GM18508 (cell line): ENCODE measurements around the gene HPSE.
"Not testable (repeated sequence)": the region's sequence is repeated elsewhere in the genome, so short reads cannot be mapped to it uniquely, and the experiment has no call there.

Experiments
- ATAC-seq: cut with Tn5 transposase; IDR thresholded peaks from one replicate; pipeline ENCODE4 v1.9.1; 2021; ENCODE audit warnings: moderate number of reproducible peaks; ENCODE audit not compliant: insufficient read depth, unreplicated experiment

The HPSE gene

DNA sequence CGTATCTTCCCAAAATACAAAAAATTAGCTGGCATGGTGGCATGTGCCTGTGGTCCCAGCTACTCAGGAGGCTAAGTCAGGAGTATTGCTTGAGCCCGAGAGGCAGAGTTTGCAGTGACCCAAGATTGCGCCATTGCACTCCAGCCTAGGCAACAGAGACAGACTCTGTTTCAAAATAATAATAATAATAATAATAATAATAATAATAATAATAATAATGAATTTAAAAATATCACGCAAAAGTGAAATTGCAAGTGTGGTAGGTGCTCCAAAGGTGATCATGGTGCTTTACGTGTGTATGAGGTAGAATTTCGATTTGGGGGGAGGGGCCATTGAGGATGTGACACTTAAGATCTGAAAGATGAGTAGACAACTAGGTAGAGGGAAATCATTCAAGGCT lies 4.9 kb upstream of the HPSE start:
- no peak for ATAC-seq

DNA sequence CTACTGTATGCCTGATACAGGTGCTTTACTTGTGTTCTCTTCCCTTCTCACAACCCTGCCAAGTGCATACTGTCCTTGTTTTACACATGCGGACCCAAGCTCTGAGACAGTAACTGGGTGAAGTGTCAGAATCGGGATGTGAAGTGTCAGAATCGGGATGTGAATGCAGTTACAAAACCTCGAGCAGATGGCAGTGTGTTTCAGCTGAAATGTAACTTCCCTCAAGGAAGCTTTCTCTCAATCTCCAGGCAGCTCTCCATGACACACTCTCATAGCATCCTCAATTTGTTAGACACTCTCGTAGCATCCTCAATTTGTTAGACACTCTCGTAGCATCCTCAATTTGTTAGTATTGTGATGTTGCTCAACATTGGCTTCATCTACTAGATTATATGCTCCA lies 1.1 kb upstream of the HPSE start:
- ATAC-seq: no peak

DNA sequence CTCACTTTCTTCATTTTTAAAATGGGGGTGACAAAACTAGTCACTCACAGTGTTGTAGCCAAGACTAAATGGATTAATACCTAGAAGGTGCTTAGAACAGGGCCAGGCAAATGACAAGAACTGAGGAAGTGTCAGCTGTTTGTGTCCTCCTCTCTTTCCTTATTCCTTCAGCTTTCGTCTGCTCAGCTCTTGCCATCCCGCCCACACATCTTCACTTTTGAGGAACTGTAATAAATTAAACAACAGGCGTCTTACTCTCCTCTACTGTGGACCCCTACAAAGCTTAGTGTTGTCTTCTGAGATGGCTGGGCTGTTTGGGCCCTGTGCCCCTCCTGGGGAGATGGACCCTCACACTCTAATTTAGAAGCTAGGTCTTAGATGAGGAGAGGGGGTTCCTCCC lies 2.7 kb downstream of the HPSE start:
- no peak for ATAC-seq

DNA sequence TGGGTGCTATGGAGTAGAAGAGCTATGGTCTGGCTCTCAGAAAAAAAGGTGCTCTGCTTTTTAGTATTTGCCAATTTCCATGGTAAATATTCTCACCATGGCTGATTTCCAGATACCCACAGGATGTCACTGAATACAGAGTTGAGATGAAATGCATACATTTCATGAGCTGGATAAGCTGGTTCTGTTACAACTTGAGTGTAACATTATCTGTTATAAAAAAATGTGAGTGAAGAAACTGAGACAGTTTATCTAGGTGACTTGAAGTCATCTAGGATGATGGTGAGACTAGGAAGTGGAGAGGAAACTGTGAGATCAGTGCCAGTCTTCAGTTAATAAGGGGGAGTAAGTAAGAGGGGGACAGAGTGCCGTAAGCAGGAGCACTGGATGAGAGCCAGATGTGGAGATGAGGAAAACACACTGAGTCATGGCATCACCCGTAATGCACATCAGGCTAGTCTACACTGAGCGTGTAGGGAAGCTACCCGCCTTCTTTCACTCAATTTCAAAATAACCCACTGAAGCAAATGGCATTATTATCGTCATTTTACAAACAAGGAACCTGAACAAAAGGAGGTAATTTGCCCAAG lies 5.0 kb downstream of the HPSE start:
- no peak for ATAC-seq

DNA sequence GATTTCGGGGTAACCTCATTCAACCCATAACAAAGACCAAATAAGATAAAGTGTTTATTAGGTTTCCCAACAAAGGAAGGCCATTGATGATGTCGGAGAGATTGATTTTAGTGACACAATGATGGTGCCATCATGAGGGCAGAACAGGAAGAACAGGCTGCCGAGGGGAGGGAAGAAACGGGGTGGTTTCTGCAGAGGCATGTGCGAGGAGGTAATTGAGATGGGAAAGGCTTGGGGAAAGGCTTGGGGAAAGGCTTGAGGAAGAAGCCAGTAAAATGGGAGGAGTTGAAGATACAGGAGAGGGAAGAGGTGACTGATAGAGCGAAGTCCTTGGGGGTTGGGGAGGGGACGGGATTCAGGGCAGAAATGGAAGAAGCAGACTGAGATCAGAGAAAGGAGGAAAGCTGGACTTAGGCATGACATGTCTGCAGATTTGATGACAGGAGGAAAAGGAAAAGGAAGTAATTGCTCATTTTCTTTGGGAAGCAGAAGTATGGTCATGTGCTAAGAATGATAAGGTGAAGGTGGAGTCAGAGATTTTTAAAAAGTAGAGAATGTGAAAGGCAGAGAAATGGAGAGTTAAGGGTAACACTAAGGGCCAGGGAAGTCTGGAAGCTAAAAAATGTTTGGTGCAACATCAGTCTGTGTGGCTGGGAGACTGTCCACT lies 6.0 kb downstream of the HPSE start:
- ATAC-seq: no peak

DNA sequence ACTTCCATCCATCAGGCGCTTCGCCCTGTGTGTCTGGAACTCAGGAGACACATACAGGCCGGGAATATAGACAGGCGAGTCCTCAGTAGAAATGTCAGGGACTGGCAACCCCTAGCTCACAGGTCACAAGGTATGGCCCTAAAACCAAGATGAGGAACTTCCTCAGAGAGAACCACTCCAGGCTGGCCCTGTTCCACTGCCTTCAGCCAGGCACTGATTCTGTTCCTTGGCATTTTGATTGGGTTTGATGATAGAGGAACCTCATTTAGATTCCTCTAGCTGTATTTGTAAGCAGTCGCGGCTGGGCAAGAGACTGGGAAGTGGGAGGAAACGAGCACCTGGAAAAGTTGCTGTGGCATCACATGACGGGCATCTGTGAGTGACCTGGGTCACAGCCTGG lies 8.1 kb downstream of the HPSE start:
- ATAC-seq: no peak

GRCh38 chr4:83325306-83325705 lies 9.3 kb downstream of the HPSE start:
- not testable (repeated sequence) for ATAC-seq

DNA sequence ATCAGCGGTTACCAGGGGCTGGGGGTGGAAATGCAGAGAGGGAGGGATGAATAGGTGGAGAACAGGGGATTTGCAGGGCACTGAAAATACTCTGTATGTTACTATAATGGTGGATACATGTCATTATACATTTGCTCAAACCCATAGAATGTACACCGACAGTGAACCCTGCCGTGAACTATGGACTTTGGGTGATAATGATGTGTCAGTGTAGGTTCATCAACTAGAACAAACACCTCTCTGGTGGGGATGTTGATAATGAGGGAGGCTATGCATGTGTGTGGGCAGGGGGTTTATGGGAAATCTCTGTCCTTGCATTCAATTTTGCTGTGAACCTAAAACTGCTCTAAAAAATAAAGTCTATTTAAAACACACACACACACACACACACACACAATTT lies 11.5 kb downstream of the HPSE start:
- no peak for ATAC-seq

- ATAC-seq: no peak
Observed at GRCh38 chr4:83320548-83320947, 14.1 kb downstream of the HPSE start.

- no peak for ATAC-seq
Observed at GRCh38 chr4:83318666-83319065, 16.0 kb downstream of the HPSE start.

- ATAC-seq: no peak
Observed at GRCh38 chr4:83317671-83318070, 17.0 kb downstream of the HPSE start.

GRCh38 chr4:83316459-83317165 lies 18.0 kb downstream of the HPSE start:
- ATAC-seq: no peak

DNA sequence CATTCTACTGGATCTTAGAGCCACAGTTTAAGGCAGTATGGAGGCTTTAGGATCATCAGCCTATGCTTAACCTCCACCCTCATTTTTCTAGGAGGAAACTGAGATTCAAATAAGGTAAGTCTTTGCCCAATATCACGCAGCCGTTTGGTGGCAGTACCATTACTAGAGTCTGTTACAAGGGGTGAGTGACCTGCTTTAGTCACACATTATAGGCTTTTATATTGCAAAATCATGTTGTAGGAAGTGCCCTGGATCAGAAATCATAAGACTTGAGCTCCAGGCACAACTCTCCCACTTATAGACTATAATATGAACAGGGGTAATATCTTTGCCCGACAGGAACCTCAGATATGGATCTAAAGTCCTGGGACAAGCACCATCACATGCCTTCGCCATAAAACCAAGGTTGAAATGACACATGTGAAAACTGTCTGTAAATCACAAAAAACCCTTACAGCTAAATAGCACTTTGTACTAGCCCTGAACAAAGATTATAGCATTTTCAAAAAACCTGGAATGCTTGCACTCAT lies 19.2 kb downstream of the HPSE start:
- ATAC-seq: no peak

DNA sequence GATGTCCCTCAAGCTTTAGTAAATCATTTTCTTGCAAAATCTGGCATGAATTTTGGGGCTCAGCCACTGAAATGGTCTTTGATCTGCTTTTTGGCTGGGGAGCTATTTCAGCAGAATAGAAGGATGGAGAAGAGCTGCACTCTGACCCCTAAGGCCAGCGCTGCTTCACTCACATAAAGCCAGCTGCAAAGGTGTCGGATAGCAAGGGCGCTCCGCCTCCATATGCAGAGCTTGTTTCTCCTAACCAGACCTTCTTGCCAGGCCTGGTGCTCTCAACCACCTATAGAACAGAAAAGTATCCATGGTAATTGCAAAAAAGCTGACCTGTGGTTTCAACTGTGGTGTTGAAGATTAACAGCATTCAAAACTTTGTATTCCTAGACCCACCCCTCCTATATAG lies 26.0 kb downstream of the HPSE start:
- ATAC-seq: no peak

- ATAC-seq: no peak
Observed at GRCh38 chr4:83307920-83308319, 26.7 kb downstream of the HPSE start.

GRCh38 chr4:83305187-83305586 lies 29.5 kb downstream of the HPSE start:
- ATAC-seq: no peak

- ATAC-seq: no peak
Observed at GRCh38 chr4:83297548-83298260, 36.9 kb downstream of the HPSE start.

- ATAC-seq: no peak
Observed at GRCh38 chr4:83293305-83294046, 41.2 kb downstream of the HPSE start.

GRCh38 chr4:83290059-83290774 lies 44.4 kb downstream of the HPSE start:
- ATAC-seq: not testable (repeated sequence)

DNA sequence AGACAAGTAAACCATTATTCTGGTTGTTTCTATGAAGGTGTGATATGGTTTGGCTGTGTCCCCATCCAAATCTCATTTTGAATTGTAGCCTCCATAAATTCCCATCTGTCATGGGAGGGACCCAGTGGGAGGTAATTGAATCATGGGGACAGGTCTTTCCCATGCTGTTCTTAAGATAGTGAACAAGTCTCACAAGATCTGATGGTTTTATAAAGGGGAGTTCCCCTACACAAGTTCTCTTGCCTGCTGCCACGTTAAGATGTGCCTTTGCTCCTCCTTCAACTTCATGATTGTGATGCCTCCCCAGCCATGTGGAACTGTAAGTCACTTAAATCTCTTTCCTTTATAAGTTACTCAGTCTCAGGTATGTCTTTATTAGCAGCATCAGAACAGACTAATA lies 46.3 kb downstream of the HPSE start:
- not testable (repeated sequence) for ATAC-seq
